HG02678 (cell line): ENCODE measurements around the gene MFN1.
"Not testable (repeated sequence)": the region's sequence is repeated elsewhere in the genome, so short reads cannot be mapped to it uniquely, and the experiment has no call there.

ENCODE experiments used
- ATAC-seq: cut with Tn5 transposase; IDR thresholded peaks from one replicate; pipeline ENCODE4 v1.9.1; 2021; ENCODE audit warnings: mild to moderate bottlenecking, moderate library complexity; ENCODE audit not compliant: unreplicated experiment

Gene MFN1

GRCh38 chr3:179347345-179348194, at the start of gene MFN1:
MFN1 (plus strand) TSS chr3:179347709; CDS start chr3:179348852, 1,143 bp downstream.
- ATAC-seq = peak; percentile 94

DNA sequence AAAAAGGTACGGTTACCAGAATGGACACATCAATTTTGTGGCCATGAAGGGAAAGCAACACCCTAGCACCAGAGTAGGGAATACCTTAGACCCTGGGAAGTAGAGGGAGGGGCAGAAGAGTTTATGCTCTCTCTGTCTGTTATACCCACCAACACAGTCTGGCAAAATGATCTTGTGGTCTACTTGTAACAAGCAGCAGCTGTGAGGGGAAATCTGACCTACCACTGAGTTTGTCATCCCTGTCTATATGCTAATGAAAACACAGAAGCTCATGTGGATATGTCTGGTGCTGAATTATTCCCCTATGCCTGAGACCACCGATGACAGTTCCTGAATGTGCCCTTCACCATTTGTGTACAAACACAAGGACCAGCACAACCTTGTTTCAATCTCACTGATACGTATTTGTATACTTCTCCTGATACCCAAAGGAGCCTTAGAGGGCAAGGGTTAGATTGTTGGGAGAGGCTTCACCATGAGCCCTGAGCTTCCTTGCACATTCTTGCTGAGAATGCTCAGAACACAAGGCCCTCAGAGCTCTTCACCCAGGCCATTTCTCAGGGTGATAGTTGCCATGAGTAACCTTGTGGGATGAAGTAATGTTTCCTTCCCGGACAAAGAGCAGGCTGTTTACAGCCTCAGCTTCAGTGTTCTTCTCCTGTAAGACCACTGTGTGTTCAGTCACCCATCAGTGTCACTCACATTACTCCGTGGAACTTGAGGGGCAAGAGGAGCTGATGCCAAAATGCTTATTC, 49.4 kb upstream of the MFN1 start:
- ATAC-seq = no peak

- no peak for ATAC-seq
These were observed 48.2 kb upstream of the MFN1 start for GRCh38 chr3:179299316-179299715.

DNA sequence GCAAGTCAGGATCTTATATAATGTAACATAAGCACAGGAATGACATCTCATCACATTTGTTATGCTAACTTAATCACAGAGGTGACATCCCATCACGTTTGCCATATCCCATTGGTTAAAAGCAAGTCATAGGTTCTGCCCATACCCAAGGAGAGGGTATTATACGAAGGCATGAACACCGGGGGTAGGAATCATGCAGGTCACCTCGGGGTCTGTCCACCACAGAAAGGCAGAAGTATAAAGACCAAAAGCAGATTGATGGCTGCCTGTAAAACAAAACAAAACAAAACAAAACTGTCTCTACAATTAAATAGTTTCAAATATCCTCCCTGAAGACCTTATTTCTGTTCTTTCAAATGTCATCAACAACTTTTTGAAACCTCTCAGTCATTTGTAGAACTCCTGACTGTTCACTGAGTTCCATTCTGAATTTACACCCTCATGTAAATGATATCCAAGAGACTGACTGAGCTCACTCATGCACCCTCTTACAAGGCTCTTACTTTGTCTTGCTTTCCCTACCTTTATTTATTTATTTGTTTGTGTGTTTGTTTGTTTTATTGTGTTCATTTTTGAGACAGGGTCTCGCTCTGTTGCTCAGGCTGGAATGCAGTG, 47.4 kb upstream of the MFN1 start:
- ATAC-seq = peak; percentile 56

- no peak for ATAC-seq
These were observed 45.9 kb upstream of the MFN1 start for GRCh38 chr3:179301645-179302044.

- ATAC-seq = no peak
These were observed 45.4 kb upstream of the MFN1 start for GRCh38 chr3:179302111-179302510.

- ATAC-seq = no peak
These were observed 42.9 kb upstream of the MFN1 start for GRCh38 chr3:179304605-179305004.

DNA sequence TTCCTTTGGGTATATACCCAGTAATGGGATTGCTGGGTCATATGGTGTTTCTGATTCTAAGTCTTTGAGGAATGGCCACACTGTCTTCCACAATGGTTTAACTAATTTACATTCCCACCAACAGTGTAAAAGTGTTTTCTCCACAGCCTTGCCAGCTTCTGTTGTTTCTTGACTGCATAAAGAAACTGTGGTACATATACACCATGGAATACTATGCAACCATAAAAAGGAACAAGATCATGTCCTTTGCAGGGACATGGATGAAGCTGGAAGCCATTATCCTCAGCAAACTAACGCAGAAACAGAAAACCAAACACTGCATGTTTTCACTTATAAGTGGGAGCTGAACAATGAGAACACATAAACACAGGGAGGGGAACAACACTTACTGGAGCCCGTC, 40.1 kb upstream of the MFN1 start:
- ATAC-seq = not testable (repeated sequence)

DNA sequence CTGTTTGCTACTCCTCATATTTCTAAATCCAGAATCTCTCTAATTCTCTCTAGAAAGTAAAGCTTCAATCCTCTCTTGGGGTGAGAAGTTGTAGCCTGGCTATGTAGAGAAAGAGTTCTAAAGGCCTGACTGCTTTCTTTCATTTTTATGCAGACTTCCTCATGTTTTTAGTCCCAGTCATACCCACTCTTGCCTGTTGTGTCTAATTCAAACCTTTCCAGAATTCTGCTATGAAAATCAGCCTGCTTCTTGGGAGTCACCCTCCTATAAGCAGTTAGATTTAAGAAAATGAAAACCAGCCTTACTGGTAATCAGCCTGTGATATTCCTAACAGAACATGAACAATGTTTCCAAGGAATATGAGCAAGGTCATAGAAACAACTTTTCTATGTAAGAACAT, 39.5 kb upstream of the MFN1 start:
- no peak for ATAC-seq

DNA sequence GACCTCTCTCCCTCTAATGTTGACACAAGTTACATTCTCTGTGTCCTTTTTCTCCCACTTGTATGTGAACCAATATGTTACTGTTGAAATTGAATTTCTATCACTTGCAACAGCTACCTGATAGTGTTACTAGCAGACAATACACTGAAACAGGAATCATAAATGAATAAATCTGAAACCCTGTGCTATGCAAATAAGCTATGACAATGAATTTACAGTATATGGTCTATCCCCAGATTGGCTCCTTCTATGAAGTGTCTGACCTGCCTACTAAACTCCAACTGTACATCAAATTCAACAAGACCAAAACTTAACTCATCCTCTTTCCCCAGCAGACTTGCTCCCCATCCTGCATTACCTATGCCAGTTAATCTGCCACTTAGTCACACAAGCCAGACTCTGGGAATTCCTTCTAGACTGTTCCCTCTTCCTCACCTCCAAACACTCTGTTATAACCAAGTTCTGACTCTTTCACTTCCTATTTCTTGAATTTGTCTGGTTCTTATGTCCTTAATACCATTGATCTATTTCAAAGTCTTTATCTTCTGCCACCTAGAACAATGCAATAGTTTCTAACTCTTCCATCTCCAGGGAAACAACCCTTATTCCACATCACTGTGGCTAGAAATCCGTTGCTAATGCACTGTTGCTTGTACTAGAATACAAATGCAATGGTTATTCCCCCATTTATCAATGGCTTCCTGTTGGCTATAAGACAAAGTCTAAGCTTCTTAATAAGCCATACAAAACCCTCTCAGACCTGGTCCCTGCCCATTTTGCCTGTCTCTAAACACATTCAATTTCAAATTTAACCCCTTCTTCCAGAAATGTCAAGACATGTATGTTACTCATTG, 38.1 kb upstream of the MFN1 start:
- ATAC-seq = peak; percentile 93

DNA sequence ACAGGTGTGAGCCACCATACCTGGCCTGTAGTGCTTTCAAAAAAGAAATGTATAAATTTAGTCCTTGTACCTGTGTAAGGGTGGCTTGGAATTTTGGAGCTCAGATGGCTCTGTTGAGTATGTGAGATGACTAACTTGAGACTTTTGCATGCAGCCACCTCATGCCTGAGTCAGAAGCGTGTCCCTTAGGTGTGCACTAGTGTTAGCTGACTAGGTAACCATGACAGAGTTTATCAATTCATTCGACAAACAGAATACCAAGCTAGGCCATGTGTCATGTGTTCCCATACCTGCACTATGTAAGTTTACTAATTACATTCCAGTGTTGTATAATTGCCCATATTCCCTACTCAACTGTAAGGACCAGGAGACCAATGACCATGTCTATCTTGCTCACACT, 28.6 kb upstream of the MFN1 start:
- ATAC-seq = no peak

DNA sequence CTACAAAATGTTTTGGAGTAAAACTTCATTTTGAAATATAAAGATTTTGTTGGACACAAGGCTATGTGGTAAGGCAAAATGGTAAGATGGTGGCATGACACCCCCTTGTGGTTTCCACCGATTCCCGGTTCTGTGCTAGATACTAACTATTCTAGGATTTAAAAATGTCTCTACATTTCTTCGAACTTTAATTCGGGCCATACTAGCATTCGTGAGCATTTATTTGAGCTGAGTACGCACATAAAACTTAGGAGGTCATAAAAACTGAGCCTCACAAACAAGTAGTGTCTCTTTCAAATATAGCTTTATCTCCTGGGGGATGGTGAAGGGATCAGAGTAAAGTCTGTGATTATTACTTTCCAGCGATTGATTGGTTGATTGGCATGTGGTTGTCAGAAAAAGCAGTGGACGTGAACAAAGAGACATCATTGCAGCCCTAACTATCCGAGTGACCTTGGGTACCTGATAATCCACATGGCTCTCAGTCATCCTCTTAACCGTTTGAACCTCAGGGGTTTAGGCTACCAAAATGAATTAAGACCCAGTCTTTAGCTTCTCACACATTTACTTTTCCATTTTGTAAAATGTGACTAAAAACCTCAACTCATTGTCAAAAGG, 25.7 kb upstream of the MFN1 start:
- no peak for ATAC-seq

GRCh38 chr3:179322286-179323196, 25.0 kb upstream of the MFN1 start, which contains the start of gene ZNF639:
ZNF639 (plus strand) TSS chr3:179323031; CDS start chr3:179328294, 5,263 bp downstream.
- ATAC-seq = peak; percentile 74

DNA sequence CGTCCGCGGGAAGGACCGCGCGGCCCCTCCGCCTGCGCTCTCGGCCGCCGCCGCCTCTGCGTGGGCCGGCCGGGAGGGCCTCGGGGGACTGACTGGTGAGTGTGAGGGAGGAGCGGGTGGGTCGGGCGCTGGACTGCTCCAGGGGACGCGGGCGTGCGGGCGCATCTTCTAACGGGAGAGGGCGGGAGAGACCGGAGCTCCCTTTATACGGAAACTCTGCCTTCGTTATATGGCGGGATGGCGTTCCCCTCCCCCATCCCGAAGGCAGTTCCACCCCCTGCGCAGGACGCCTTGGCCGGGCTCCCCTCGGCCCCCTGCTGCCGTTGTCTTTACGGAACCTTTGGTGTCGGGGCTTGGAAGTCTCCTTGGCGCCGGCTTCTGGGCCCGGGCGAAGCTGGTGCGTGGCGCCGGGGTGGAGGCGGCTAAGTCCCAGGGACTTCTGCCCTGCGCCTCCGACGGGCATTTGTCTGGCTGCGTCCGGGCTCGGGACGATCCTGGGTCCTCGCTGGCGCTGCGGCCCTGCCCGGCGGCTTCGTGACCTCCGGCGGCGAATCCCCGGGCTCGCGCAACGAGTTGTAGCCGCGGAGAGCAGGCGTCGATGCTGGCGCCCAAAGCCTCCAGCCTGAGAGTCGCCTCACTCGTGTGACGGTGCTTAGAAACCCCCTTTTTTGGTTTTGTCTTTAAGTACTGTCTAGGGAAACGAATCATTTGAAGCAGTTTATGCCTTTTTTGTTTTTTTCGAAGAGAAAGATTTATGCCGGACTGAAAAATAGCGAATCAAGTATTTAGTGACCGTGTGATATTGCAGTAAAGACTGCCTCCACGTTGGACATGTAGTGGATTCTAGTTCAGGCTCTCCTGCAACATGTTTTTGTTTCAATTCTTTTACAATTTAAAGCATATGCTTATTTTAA, 24.1 kb upstream of the MFN1 start:
- peak; percentile 43 for ATAC-seq

- ATAC-seq = no peak
These were observed 23.2 kb upstream of the MFN1 start for GRCh38 chr3:179324270-179324754.

GRCh38 chr3:179330438-179330837, 17.1 kb upstream of the MFN1 start:
- no peak for ATAC-seq

DNA sequence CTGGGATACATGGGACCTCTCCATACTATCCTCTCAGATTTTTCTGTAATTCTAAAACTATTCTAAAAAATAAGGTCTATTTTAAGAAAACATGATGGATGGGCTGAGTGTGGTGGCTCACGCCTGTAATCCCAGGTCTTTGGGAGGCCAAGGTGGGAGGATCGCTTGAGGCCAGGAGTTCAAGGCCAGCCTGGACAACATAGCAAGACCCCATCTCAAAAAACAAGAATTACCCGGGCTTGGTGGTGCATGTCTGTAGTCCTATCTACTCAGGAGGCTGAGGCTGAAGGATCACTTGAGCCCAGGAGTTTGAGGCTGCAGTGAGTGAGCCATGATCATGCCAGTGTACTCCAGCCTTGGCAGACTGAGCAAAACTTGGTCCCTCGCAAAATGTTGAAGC, 15.3 kb upstream of the MFN1 start:
- no peak for ATAC-seq

GRCh38 chr3:179333084-179333483, 14.4 kb upstream of the MFN1 start:
- no peak for ATAC-seq
